ENCODE results near the gene KLF7. TPM values are rescaled to one million over a fixed set of nuclear protein-coding genes. Genes with fewer than 3 reads are reported as not detected.
A peak's percentile ranks its signal among the peaks of the same experiment; 100 is the strongest.

The KLF7 gene
- total and polyA plus RNA-seq, 2 donors (not counting 3 experiments of a cell fraction or from before 2014, with no cell fraction given), result 32.8 to 42.9 TPM

GRCh38 chr2:207162316-207162715 lies 3.4 kb downstream of the KLF7 start:
- H4K20me1 ChIP-seq (replicated peaks; ENCODE audit: control insufficient read depth, extremely low read depth, insufficient read depth, low read length), result no peaks in the 10 kb centered on the region
- TF ChIP-seq JUN (IDR thresholded peaks at IDR 0.05; ENCODE audit: borderline replicate concordance, insufficient read depth, insufficient read length, low read depth) (no peak), CTCF (IDR thresholded peaks at IDR 0.05; ENCODE audit: extremely low read depth in 1 of 2, insufficient read depth in 1 of 2, low read depth in 1 of 2, low read length in 2 of 2) (no peak), MYC (IDR thresholded peaks at IDR 0.05; ENCODE audit: low read depth, low read length) (no peak), POLR2A (IDR thresholded peaks at IDR 0.05; ENCODE audit: low read depth, low read length) (no peak), FOS (IDR thresholded peaks at IDR 0.05; ENCODE audit: borderline replicate concordance, insufficient read depth, low read length) (no peak), MAX (IDR thresholded peaks at IDR 0.05; ENCODE audit: insufficient read depth, insufficient read length) (no peak), EZH2 (IDR thresholded peaks at IDR 0.05; ENCODE audit: borderline replicate concordance, low read depth, low read length, severe bottlenecking) (no peak)
- H3K4me1 ChIP-seq (ENCODE audit: control insufficient read depth, extremely low read depth, insufficient read depth, low read length), result peaks cover 61% of the 10 kb centered on the region
- H3K27me3 ChIP-seq (ENCODE audit: control insufficient read depth in 2 of 2, insufficient read depth in 2 of 2, low read length in 2 of 2), result no peaks in the 10 kb centered on the region
- ChIA-PET CTCF (interaction anchor here (1.2 to 4.2 kb wide), 8 partner anchors 19 to 367 kb away, joined by 3 to 23 read pairs (median 6); partner anchors contain the start of gene CREB1), POLR2A (interaction anchor here (1.3 to 1.4 kb wide), 2 partner anchors 19 to 28 kb away, joined by 3 read pairs; no protein-coding TSS in a partner anchor)
- intact Hi-C loops (cut with micrococcal nuclease) (loop anchor here (5.0 kb wide), 1 partner anchor 465 kb away; the partner anchor contains the start of gene METTL21A), dilution Hi-C loops (cut with MboI; ENCODE audit: extremely low pct_ligation_motif_present, low sequenced_read_pairs) (no loop called here)
- peak overlapping the region; percentile 99 for H3K9ac ChIP-seq (replicated peaks; ENCODE audit: extremely low read depth, insufficient read depth, low read length)
- peaks cover 80% of the 10 kb centered on the region for H3K79me2 ChIP-seq (ENCODE audit: control insufficient read depth, insufficient read depth, low read length)
- peak overlapping the region in 2 of 3 experiments; percentile 91 to 98 for H3K4me3 ChIP-seq (replicated peaks in 1 of 3; ENCODE audit: insufficient read depth in 1 of 3, low read depth in 1 of 3, low read length in 3 of 3)
- peak; percentile 42 for DNase-seq (ENCODE audit: low read depth, low spot score)
- no peaks in the 10 kb centered on the region for H3K9me1 ChIP-seq (replicated peaks; ENCODE audit: control insufficient read depth, extremely low read depth, insufficient read depth, low read length)
- H2AFZ ChIP-seq (ENCODE audit: low read depth, low read length), result no peak overlapping the region
- peak overlapping the region; percentile 96 for H3K27ac ChIP-seq (ENCODE audit: insufficient read depth, low read depth, low read length)
- no peaks in the 10 kb centered on the region for H3K36me3 ChIP-seq (ENCODE audit: control insufficient read depth in 2 of 2, extremely low read depth in 1 of 2, insufficient read depth in 2 of 2, low read length in 2 of 2)
- no TSS peak for BruUV-seq (replicated peaks)
- peak overlapping the region; percentile 97 for H3K4me2 ChIP-seq (ENCODE audit: insufficient read depth, low read length)
- H3K9me3 ChIP-seq (replicated peaks; ENCODE audit: control insufficient read depth, insufficient read depth, low read length), result no peaks in the 10 kb centered on the region
- FAIRE-seq, result no peak
